Stimulated activated CD8-positive, alpha-beta memory T cell treated with anti-CD3 and anti-CD28 coated beads, Interleukin-4, amount 100 ng/mL, for 24 hours (primary cell): Measurements from ENCODE around the gene ZNF398.

Experiments used
- DNase-seq: peaks from one replicate; pipeline ENCODE4 v3.0.0-alpha.2; 2020; ENCODE audit warnings: low read depth

The ZNF398 gene

DNA sequence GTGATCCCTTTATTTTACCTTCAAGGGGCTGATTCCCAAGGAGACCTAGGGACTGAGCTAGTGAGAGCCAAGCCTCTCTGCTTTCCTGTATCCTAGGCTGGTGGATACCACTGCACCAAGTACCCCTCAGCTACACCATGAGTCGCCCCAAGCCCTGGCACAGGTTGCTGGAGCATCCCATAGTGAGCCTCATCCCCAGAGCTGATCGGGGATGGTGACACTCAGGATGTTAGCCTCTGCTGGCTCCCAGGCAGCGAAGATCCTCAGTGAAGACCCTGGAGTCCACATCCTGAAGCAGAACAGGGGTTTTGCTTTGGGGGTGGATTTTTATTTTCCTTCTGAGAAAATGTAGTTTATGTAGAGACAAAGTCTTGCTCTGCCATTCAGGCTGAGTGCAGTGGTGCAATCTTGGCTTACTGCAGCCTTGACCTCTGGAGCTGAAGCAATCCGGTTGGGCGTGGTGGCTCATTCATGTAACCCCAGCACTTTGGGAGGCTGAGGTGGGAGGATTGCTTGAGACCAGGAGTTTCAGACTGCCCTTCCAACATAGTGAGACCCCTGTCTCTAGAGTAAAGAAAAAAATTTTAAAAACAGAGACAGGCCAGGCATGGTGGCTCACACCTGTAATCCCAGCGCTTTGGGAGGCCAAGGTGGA, 79.7 kb downstream of the ZNF398 start:
- no peak for DNase-seq

DNA sequence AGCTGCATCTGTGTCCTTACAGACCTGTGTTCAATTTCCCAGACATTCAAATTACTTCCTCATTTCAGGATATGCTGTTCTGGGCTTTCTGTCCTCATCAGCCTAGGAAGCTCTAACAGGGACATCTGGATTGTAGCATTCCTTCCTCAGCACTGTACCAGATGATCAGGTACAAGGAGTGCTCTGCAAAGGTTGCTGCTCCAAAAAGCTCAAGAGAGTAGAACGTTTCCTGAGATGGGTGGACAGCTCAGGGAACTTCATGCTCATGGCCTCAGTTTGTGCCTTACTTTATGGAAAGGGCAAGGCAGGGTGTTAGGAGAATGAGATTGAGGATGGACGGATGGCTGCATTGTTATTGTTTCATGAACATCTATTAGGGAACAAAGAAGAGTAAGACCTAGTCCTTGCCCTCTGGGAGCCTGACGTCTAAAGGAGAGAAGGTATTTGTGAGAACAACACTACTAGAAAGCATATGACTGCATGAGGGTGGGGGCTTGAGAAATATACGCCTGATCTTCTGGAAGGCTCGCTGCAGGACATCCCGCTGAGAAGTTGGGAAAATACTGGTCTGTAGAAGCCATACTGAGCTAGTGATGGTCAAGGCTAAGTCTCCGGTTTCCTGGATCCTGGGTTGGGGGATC, 81.7 kb downstream of the ZNF398 start:
- DNase-seq, result no peak

DNA sequence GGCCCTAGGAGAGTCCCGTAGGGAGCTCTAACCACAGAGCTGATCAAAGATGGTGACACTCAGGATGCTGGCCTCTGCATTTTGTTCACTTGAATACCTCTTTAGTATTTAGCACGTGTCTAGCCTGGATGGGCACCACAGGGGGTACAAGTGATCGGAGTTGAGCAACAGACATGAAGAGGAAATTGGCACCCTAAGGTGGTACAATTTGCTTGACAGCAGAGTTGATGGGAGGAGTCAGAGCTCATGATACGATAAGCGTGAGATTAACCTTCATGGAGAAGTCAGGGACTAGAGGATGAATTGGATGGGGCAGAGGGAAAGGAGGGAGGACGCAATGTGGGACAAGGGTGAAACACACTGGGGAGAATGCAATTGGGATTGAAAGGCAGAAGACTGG, 82.3 kb downstream of the ZNF398 start:
- no peak for DNase-seq

GRCh38 chr7:149232362-149232761, 85.1 kb downstream of the ZNF398 start:
- DNase-seq, result no peak
